COLO668 (cell line): ENCODE measurements around the gene DYNLRB1.

Experiments
- DNase-seq: peaks from one replicate; lab custom pipeline; 2025; ENCODE audit not compliant: unreplicated experiment; lab: John Stamatoyannopoulos, UW

DYNLRB1 gene

GRCh38 chr20:34532756-34533155 is 16.5 kb downstream of the DYNLRB1 start:
- DNase-seq: no peak

- DNase-seq: no peak
These were observed 18.4 kb downstream of the DYNLRB1 start for GRCh38 chr20:34534391-34535165.

GRCh38 chr20:34535301-34535840 is 19.1 kb downstream of the DYNLRB1 start:
- DNase-seq: no peak

- no peak for DNase-seq
These were observed 19.6 kb downstream of the DYNLRB1 start for GRCh38 chr20:34535857-34536256.

- DNase-seq: peak; percentile 41
These were observed 20.7 kb downstream of the DYNLRB1 start for GRCh38 chr20:34536798-34537394.

GRCh38 chr20:34537651-34538050 is 21.4 kb downstream of the DYNLRB1 start:
- DNase-seq: no peak

GRCh38 chr20:34538671-34539123 is 22.5 kb downstream of the DYNLRB1 start:
- DNase-seq: peak; percentile 56

- DNase-seq: no peak
These were observed 23.5 kb downstream of the DYNLRB1 start for GRCh38 chr20:34539756-34540155.

- DNase-seq: no peak
These were observed 24.5 kb downstream of the DYNLRB1 start for GRCh38 chr20:34540596-34541263.

GRCh38 chr20:34541264-34541901 is 25.2 kb downstream of the DYNLRB1 start:
- no peak for DNase-seq

- DNase-seq: no peak
These were observed 25.7 kb downstream of the DYNLRB1 start for GRCh38 chr20:34541917-34542316.

- no peak for DNase-seq
These were observed 26.2 kb downstream of the DYNLRB1 start for GRCh38 chr20:34542439-34542838.

- DNase-seq: no peak
These were observed 27.3 kb downstream of the DYNLRB1 start for GRCh38 chr20:34543463-34544056.

GRCh38 chr20:34544109-34544796 is 28.0 kb downstream of the DYNLRB1 start:
- DNase-seq: no peak

- DNase-seq: peak; percentile 82
These were observed 30.5 kb downstream of the DYNLRB1 start for GRCh38 chr20:34546751-34547181.

- no peak for DNase-seq
These were observed 31.8 kb downstream of the DYNLRB1 start for GRCh38 chr20:34547844-34548613.

- DNase-seq: no peak
These were observed 33.2 kb downstream of the DYNLRB1 start for GRCh38 chr20:34549291-34549928.

- no peak for DNase-seq
These were observed 33.7 kb downstream of the DYNLRB1 start for GRCh38 chr20:34549929-34550305.

GRCh38 chr20:34552569-34552968 is 36.3 kb downstream of the DYNLRB1 start:
- DNase-seq: no peak
